GM21515 (cell line): ENCODE results near the gene SPO11.

Source experiments
- ATAC-seq: cut with Tn5 transposase; IDR thresholded peaks from one replicate; pipeline ENCODE4 v1.9.1; 2021; ENCODE audit not compliant: unreplicated experiment

The SPO11 gene

GRCh38 chr20:57310821-57311514 lies 18.6 kb upstream of the SPO11 start:
- no peak for ATAC-seq

- no peak for ATAC-seq
Measured at GRCh38 chr20:57312138-57312537, 17.5 kb upstream of the SPO11 start.

GRCh38 chr20:57313230-57313629 lies 16.4 kb upstream of the SPO11 start:
- no peak for ATAC-seq

- no peak for ATAC-seq
Measured at GRCh38 chr20:57313951-57314350, 15.7 kb upstream of the SPO11 start.

GRCh38 chr20:57315083-57315975 lies 14.3 kb upstream of the SPO11 start:
- ATAC-seq: no peak

- ATAC-seq: no peak
Measured at GRCh38 chr20:57315976-57316480, 13.6 kb upstream of the SPO11 start.

- no peak for ATAC-seq
Measured at GRCh38 chr20:57316795-57317201, 12.8 kb upstream of the SPO11 start.

- no peak for ATAC-seq
Measured at GRCh38 chr20:57317316-57317788, 12.3 kb upstream of the SPO11 start.

- ATAC-seq: no peak
Measured at GRCh38 chr20:57317789-57318371, 11.7 kb upstream of the SPO11 start.

GRCh38 chr20:57319584-57319983 lies 10.0 kb upstream of the SPO11 start:
- no peak for ATAC-seq

- ATAC-seq: no peak
Measured at GRCh38 chr20:57320358-57320757, 9.2 kb upstream of the SPO11 start.

GRCh38 chr20:57321142-57321541 lies 8.5 kb upstream of the SPO11 start:
- ATAC-seq: no peak

GRCh38 chr20:57322476-57322875 lies 7.1 kb upstream of the SPO11 start:
- no peak for ATAC-seq

GRCh38 chr20:57323034-57323433 lies 6.6 kb upstream of the SPO11 start:
- ATAC-seq: no peak

- ATAC-seq: no peak
Measured at GRCh38 chr20:57325632-57326356, 3.8 kb upstream of the SPO11 start.

- no peak for ATAC-seq
Measured at GRCh38 chr20:57326667-57327455, 2.7 kb upstream of the SPO11 start.

GRCh38 chr20:57327820-57328219 lies 1.8 kb upstream of the SPO11 start:
- ATAC-seq: no peak

- no peak for ATAC-seq
Measured at GRCh38 chr20:57330998-57331397, 1.4 kb downstream of the SPO11 start.

- ATAC-seq: no peak
Measured at GRCh38 chr20:57332105-57333089, 2.8 kb downstream of the SPO11 start.
